Ishikawa (cell line): ENCODE results near the gene TBCA.

Experiments used
- CEBPB ChIP-seq: IDR thresholded peaks from 2 replicates; pipeline ENCODE4 v1.6.1; 2012
- CREB1 ChIP-seq: IDR thresholded peaks from 2 replicates; pipeline ENCODE4 v1.6.1; 2012; ENCODE audit warnings: low read depth
- EGR1 ChIP-seq: IDR thresholded peaks from 2 replicates; pipeline ENCODE4 v1.6.1; 2012
- EP300 ChIP-seq: IDR thresholded peaks from 2 replicates; pipeline ENCODE4 v1.6.1; 2012; ENCODE audit warnings: borderline replicate concordance
- FOXM1 ChIP-seq: IDR thresholded peaks from 2 replicates; pipeline ENCODE4 v1.6.1; 2012; ENCODE audit warnings: low read depth, borderline replicate concordance
- NFIC ChIP-seq: IDR thresholded peaks from 2 replicates; pipeline ENCODE4 v1.6.1; 2012
- RAD21 ChIP-seq: IDR thresholded peaks from 2 replicates; pipeline ENCODE4 v1.6.1; 2012; ENCODE audit warnings: low read depth
- REST ChIP-seq: IDR thresholded peaks from 2 replicates; pipeline ENCODE4 v1.6.1; 2012; ENCODE audit warnings: low read depth, mild to moderate bottlenecking
- TAF1 ChIP-seq: IDR thresholded peaks from 2 replicates; pipeline ENCODE4 v1.6.1; 2012; ENCODE audit warnings: low read depth, mild to moderate bottlenecking
- TCF12 ChIP-seq: IDR thresholded peaks from 2 replicates; pipeline ENCODE4 v1.6.1; 2012; ENCODE audit warnings: low read depth
- TEAD4 ChIP-seq: IDR thresholded peaks from 2 replicates; pipeline ENCODE4 v1.6.1; 2012
- USF1 ChIP-seq: IDR thresholded peaks from 2 replicates; pipeline ENCODE4 v1.6.1; 2012
- YY1 ChIP-seq: IDR thresholded peaks from 2 replicates; pipeline ENCODE4 v1.6.1; 2012; ENCODE audit warnings: low read depth
- ZBTB7A ChIP-seq: IDR thresholded peaks from 2 replicates; pipeline ENCODE4 v1.6.1; 2012; ENCODE audit warnings: low read depth
- TF ChIP-seq, protein P1 (sequence below): IDR thresholded peaks from 2 replicates; pipeline ENCODE4 v1.6.1; 2012

TBCA gene

DNA sequence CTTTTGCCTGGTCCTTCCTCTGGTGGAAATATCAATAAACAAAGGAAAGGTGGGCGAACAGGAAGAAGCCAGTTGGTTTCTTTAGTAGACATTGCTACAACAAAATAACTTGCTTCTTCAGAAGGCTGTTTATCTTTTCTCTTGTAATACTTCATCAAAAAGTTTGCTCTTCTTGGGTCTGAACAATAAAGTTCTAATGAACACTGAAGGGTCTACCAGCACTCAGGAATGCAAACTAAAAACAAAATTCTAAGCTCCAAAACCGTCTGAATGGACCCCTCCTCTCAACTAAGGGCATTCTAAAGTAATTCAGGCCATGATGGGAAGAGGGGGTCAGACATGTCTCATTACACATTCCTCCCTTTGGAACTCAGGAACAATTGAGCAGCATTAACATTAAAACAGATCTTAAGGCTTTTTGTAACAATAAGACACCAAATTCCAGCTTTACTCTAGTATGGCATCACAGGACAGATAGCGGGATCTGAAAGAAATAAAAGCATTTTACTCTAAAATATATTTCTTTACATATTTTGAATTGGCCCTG is 2.3 kb downstream of the TBCA start:
- TF ChIP-seq, protein P1, sequence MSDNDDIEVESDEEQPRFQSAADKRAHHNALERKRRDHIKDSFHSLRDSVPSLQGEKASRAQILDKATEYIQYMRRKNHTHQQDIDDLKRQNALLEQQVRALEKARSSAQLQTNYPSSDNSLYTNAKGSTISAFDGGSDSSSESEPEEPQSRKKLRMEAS, result no peak
- TF ChIP-seq YY1, result no peak
- TF ChIP-seq CEBPB, result no peak
- TF ChIP-seq FOXM1, result no peak
- no peak for TF ChIP-seq TEAD4
- TF ChIP-seq USF1, result no peak
- no peak for TF ChIP-seq EP300
- TF ChIP-seq NFIC, result no peak
- TF ChIP-seq TCF12, result no peak

- no peak for TF ChIP-seq FOXM1
- no peak for TF ChIP-seq EGR1
- no peak for TF ChIP-seq EP300
- TF ChIP-seq, protein P1, result no peak
- TF ChIP-seq ZBTB7A, result no peak
- no peak for TF ChIP-seq CREB1
- TF ChIP-seq YY1, result no peak
- no peak for TF ChIP-seq RAD21
- TF ChIP-seq TCF12, result no peak
- TF ChIP-seq TEAD4, result no peak
- no peak for TF ChIP-seq TAF1
- TF ChIP-seq NFIC, result no peak
Observed at GRCh38 chr5:77772729-77773128, 3.4 kb downstream of the TBCA start.

GRCh38 chr5:77771452-77771851 is 4.7 kb downstream of the TBCA start:
- no peak for TF ChIP-seq YY1
- no peak for TF ChIP-seq ZBTB7A

- no peak for TF ChIP-seq EGR1
- TF ChIP-seq, protein P1, result no peak
- TF ChIP-seq NFIC, result no peak
- TF ChIP-seq TEAD4, result no peak
- TF ChIP-seq FOXM1, result no peak
- no peak for TF ChIP-seq TCF12
- no peak for TF ChIP-seq REST
- TF ChIP-seq USF1, result no peak
- TF ChIP-seq TAF1, result no peak
- no peak for TF ChIP-seq CREB1
- no peak for TF ChIP-seq CEBPB
- TF ChIP-seq EP300, result no peak
- TF ChIP-seq YY1, result no peak
- no peak for TF ChIP-seq ZBTB7A
- no peak for TF ChIP-seq RAD21
Observed at GRCh38 chr5:77770293-77771005, 5.7 kb downstream of the TBCA start.

DNA sequence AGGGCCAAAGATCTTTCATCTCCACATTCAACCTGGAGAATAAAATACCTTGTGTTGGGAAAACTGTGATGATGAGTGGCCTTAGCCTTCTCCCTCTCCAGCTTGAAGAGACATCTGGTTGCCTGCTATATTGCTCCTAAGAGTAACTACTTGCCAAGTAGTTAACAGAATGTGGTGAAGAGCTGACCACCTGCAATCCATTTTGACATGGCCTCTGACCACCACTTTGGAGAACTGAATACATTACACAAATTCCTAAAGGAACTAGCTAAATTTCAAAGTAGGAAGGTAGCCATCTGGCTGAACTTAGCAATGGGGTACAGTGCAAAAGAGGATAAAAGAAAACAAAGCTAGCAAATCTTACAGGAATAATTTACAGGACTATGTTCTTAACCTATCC is 7.2 kb downstream of the TBCA start:
- TF ChIP-seq CREB1, result no peak
- TF ChIP-seq EGR1, result no peak
- TF ChIP-seq REST, result no peak
- no peak for TF ChIP-seq YY1
- no peak for TF ChIP-seq TAF1
- no peak for TF ChIP-seq USF1
- no peak for TF ChIP-seq TCF12
- TF ChIP-seq ZBTB7A, result no peak
- no peak for TF ChIP-seq CEBPB
